ENCODE measurements around the gene RGP1.

RGP1 gene

GRCh38 chr9:35778496-35778895 is 29.4 kb downstream of the RGP1 start:
- no peak for DNase-seq

GRCh38 chr9:35781066-35781465 is 32.0 kb downstream of the RGP1 start:
- DNase-seq = no peak

DNA sequence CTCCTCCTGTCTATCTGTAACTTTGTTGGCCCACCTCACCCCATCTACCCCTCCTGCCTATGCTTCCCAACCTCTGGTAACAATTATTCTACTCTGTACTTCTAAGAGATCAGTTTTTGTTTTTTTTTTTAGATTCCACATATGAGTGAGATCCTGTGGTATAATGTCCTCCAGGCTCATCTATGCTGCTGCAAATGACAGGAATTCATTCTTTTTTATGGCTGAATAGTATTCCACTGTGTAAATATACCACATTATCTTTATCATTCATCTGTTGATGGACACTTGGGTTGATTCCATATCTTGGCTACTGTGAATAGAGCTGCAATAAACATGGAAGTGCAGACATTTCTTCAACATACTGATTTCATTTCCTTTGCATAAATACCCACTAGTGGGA is 34.3 kb downstream of the RGP1 start:
- no peak for DNase-seq

GRCh38 chr9:35789541-35789940 is 40.5 kb downstream of the RGP1 start:
- no peak for DNase-seq

DNA sequence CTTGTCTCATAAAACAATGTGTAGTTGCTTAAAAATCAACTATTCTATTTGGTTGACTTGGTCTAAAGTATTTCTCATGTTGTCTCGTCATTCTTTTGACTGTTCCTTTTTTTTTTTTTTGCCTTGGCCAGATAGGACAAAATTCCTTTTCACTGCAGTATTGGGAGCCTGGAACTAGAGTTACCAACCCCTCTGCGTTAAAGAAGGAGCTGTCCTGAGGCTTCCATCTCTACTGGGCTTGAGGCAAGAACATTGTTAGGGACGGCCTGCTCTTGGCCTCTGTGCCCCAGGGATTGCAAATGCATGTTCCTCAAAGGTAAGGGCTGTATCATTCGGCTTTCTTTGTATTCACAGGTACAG is 40.9 kb downstream of the RGP1 start:
- no peak for DNase-seq

- DNase-seq = peak; percentile 87
These were observed 41.6 kb downstream of the RGP1 start for GRCh38 chr9:35790385-35791296.

- no peak for DNase-seq
These were observed 42.3 kb downstream of the RGP1 start, which contains the start of gene NPR2 for GRCh38 chr9:35791297-35791921. Gene NPR2, plus strand, starts transcription at chr9:35791591. Its CDS starts 818 bp downstream, at chr9:35792409.

- no peak for DNase-seq
These were observed 43.1 kb downstream of the RGP1 start for GRCh38 chr9:35792024-35792813.

GRCh38 chr9:35792826-35793225 is 43.7 kb downstream of the RGP1 start:
- DNase-seq = no peak

GRCh38 chr9:35793461-35793860 is 44.4 kb downstream of the RGP1 start:
- no peak for DNase-seq

DNA sequence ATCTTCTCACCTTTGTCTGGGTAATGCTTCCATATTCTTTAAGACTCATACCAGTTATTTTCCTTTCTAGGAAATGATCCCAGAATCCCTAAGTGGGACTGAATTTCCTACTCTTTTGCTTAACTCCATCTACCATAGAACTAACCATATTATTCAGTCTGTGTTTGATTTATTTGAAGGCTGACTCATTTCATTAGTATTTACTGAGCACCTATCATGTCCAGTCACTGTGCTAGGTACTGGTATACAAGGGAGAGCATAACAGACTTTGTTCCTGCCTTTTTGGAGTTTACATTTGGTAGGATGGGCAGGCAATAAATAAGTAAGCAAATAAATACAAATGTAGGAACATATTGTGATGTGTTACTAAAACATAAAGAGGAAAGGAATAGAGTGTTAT is 46.6 kb downstream of the RGP1 start:
- DNase-seq = no peak

- DNase-seq = no peak
These were observed 48.4 kb downstream of the RGP1 start for GRCh38 chr9:35797311-35798109.

- DNase-seq = no peak
These were observed 49.7 kb downstream of the RGP1 start for GRCh38 chr9:35798658-35799374.

DNA sequence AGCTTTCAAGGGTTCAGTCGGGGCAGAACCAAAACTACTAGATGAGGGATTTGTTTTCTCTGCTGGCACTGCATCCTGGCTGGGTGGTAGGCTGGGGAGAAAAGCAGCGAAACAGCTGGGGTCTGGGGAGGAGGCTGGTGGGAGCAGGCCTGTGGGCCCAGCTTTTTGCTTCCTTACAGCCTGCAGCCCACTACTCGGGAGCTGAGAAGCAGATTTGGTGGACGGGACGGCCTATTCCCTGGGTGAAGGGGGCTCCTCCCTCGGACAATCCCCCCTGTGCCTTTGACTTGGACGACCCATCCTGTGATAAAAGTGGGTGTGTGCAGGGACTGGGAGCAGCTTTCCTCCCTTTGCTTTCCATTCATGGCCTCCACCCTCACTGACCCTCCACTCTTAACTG is 51.4 kb downstream of the RGP1 start:
- DNase-seq = no peak

DNA sequence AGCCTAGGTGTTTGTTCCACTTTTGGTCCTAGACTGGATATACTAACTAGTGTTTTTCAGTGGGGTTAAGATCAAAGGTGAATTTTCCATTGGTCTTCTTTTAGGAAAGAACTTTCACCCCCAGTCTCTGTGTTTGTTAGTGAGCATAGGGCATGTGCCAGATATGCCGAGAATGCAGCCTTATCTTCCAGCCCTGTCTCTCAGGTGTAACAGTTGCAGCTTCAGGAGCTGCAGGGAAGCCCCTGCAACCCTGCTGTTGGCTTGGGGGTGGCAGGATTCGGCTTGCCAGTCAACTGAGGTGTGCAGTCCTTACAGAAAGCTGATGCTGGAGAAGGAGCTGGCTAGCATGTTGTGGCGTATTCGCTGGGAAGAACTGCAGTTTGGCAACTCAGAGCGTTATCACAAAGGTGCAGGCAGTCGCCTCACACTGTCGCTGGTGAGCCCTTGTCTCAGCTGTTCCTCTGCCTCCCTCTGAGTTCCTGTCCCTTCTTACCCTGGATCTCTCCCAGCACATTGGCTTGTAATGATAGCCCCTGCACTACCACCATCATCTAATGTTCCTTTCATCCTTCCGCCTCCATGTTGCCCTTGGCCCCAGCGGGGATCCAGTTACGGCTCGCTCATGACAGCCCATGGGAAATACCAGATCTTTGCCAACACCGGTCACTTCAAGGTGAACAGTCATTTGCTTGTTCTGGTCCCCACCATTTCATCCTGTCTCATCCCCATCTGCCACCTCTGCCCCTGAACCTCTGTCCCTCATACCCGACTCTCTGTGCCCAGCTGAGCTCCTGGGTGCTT is 52.4 kb downstream of the RGP1 start:
- no peak for DNase-seq

GRCh38 chr9:35806101-35806500 is 57.0 kb downstream of the RGP1 start:
- no peak for DNase-seq

Data from NCI-H1694 treated with DMSO at 0.1 percent for 48 hours (cell line).